WERI-Rb-1 (cell line): ENCODE measurements around the gene AMPH.
"Not testable (repeated sequence)": the region's sequence is repeated elsewhere in the genome, so short reads cannot be mapped to it uniquely, and the experiment has no call there.

ENCODE experiments used
- DNase-seq: peaks from one replicate; pipeline ENCODE4 v3.0.0-alpha.2; 2020
- H3K27ac ChIP-seq: fragments of 250-450 bp; sonication (Bioruptor Pico); 2 replicates; pipeline ENCODE4 v1.5.1; 2020; ENCODE audit warnings: mild to moderate bottlenecking, moderate library complexity
- H3K27me3 ChIP-seq: fragments of 250-450 bp; sonication (Bioruptor Pico); 2 replicates; pipeline ENCODE4 v1.5.1; 2021; ENCODE audit warnings: mild to moderate bottlenecking, low read depth, moderate library complexity; ENCODE audit not compliant: insufficient read depth, severe bottlenecking
- H3K36me3 ChIP-seq: fragments of 250-450 bp; sonication (Bioruptor Pico); 2 replicates; pipeline ENCODE4 v1.5.1; 2020; ENCODE audit warnings: mild to moderate bottlenecking, moderate library complexity
- H3K4me3 ChIP-seq: 2 replicates; pipeline ENCODE4 v1.5.1; 2011; ENCODE audit warnings: low read depth, mild to moderate bottlenecking, control low read depth, low read length
- H3K9me3 ChIP-seq: fragments of 250-450 bp; sonication (Bioruptor Pico); 2 replicates; pipeline ENCODE4 v1.5.1; 2021; ENCODE audit warnings: mild to moderate bottlenecking, moderate library complexity; ENCODE audit not compliant: severe bottlenecking
- CTCF ChIP-seq: IDR thresholded peaks from 2 replicates; pipeline ENCODE4 v1.5.1; 2011; ENCODE audit warnings: low read depth, mild to moderate bottlenecking, control low read depth, inconsistent platforms, low read length

AMPH gene

DNA sequence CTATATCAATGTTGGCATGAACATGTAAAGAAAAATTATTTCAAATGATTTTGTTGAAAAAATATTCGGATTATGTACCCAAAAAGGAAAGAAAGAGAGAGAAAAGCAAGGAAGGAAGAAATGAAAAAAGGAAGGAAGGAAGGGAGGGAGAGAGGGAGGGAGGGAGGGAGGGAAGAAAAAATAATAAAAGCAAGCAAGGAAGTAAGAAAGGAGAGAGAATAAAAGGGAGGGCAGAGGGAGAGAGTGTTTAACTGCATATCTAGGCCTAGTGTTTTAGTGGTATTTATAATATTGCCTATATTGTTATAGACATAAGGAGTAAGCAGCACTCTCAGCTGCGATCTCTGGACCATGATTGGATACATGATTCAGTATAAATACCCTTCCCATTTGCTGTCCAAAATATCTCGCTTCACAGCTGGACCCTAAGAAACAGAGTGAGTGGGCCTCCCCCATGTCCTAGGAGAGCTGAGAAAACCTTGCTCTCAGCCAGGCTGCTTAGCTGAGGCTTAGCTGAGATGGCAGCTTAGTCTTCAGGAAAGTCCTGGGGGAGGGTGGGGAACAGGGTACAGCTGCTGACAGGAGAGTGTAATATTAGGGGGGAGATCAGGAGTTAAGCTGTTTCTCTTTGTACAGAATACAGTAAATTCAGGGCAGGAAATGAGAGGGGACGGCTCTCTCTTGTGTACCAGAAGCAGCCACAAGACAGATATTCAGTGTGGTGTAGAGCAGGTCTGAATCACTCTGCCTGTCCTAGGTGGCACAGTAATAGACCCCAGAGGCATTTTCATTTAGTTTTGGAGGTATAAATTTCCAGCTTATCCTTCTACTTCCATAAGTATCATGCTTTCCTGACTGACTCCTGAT is 291.0 kb downstream of the AMPH start:
- no peaks in the 10 kb centered on the region for H3K9me3 ChIP-seq
- TF ChIP-seq CTCF, result no peak
- no peaks in the 10 kb centered on the region for H3K36me3 ChIP-seq
- H3K4me3 ChIP-seq, result no peak overlapping the region
- H3K27me3 ChIP-seq, result no peaks in the 10 kb centered on the region
- H3K27ac ChIP-seq, result peak overlapping the region; percentile 90
- peak; percentile 89 for DNase-seq

DNA sequence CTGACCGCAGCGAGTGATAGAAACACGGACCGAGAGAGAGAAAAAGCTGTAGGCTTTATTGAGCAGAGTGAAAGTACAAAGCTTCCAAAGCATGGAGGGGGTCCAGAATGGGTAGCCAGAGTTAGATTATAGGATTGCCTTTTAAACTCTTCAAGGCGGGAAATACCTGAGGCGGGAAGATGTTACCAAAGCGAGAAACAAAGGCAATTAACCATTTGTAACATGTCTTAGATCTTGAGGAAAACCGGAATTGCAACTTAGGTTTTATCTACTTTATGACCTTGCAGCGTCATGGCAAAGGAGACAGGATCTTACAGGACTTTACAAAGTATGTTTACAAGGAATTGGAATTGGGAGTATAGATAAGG is 295.0 kb downstream of the AMPH start:
- H3K9me3 ChIP-seq, H3K36me3 ChIP-seq, H3K4me3 ChIP-seq, H3K27me3 ChIP-seq, DNase-seq: not testable (repeated sequence)
- H3K27ac ChIP-seq, result peak overlapping the region; percentile 27; the same call in 1 of the 2 replicates

DNA sequence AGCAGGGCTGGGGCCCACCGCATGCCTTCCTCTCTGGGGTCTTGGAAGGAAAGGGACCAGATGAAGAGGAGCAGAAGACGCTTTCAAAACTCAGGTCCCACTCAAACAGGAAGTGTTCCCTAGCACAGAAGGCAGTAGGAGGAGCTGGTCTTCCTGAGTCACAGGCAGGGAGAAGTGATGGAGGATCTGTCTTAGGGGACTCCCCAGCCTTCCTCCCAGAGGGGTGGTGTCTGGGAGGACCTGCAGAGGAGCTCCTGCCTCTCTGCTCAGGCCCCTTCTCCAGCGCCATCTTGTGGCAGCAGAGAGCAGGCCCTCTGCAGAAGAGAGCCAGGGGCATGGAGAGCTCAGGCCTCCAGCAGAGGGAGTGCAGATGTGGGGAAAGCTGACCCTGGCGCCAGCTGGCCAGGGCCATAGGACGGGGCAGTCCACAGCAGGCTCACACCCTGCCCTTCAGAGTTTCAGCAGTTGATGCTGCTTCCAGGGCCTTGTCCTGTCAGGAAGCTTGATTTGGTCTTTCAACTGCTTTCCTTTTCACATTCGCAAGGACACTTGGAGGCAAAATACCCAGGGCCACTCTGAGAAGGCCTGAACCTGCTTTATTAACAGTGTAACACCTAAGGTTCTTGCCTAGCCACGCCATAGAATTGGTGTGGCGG is 295.6 kb downstream of the AMPH start:
- peak; percentile 95 for DNase-seq
- Histone ChIP-seq H3K4me3 (no peak overlapping the region), H3K27ac (peak overlapping the region; percentile 27), H3K36me3 (no peaks in the 10 kb centered on the region), H3K9me3 (no peaks in the 10 kb centered on the region), H3K27me3 (no peaks in the 10 kb centered on the region)
- peak; percentile 99 for TF ChIP-seq CTCF

- TF ChIP-seq CTCF, result no peak
These were observed 296.1 kb downstream of the AMPH start for GRCh38 chr7:38335128-38335491.

GRCh38 chr7:38334163-38334562 is 297.0 kb downstream of the AMPH start:
- TF ChIP-seq CTCF, result no peak
- H3K9me3 ChIP-seq, result no peaks in the 10 kb centered on the region
- no peak for DNase-seq
- H3K27ac ChIP-seq, result no peak overlapping the region
- H3K36me3 ChIP-seq, result no peaks in the 10 kb centered on the region
- no peak overlapping the region for H3K4me3 ChIP-seq
- H3K27me3 ChIP-seq, result no peaks in the 10 kb centered on the region

More at GRCh38 chr7:38335128-38335491, 296.1 kb downstream of the AMPH start:
- peak overlapping the region; percentile 7 for H3K27ac ChIP-seq
- H3K4me3 ChIP-seq, result no peak overlapping the region
- H3K27me3 ChIP-seq, result no peaks in the 10 kb centered on the region
- no peaks in the 10 kb centered on the region for H3K9me3 ChIP-seq
- H3K36me3 ChIP-seq, result no peaks in the 10 kb centered on the region
- no peak for DNase-seq
